Fibroblast of lung (primary cell): ENCODE data around the gene HPCAL1. TPM values are rescaled to one million over a fixed set of nuclear protein-coding genes. Genes with fewer than 3 reads are reported as not detected.

Experiments used
- DNase-seq, 2 donors: peaks; one replicate each; pipeline versions ENCODE4 v3.0.0 to v3.0.0-alpha.2; 2010; ENCODE audit warnings: low read depth in 2 of 2
- H2AFZ ChIP-seq: 2 replicates; pipeline ENCODE4 v1.5.1; 2012; ENCODE audit warnings: low read length, control low read depth, inconsistent platforms
- H3K27ac ChIP-seq: 2 replicates; pipeline ENCODE4 v1.5.1; 2011; ENCODE audit warnings: low read length, control low read depth; ENCODE audit not compliant: insufficient read depth
- H3K27me3 ChIP-seq: 2 replicates; pipeline ENCODE4 v1.5.1; 2011; ENCODE audit warnings: mild to moderate bottlenecking, low read length; ENCODE audit not compliant: control insufficient read depth, insufficient read depth
- H3K36me3 ChIP-seq: 2 replicates; pipeline ENCODE4 v1.5.1; 2011; ENCODE audit warnings: low read length; ENCODE audit not compliant: control insufficient read depth, insufficient read depth
- H3K4me1 ChIP-seq: 2 replicates; pipeline ENCODE4 v1.5.1; 2011; ENCODE audit warnings: low read length; ENCODE audit not compliant: control insufficient read depth, insufficient read depth; ENCODE audit errors: extremely low read depth
- H3K4me2 ChIP-seq: 2 replicates; pipeline ENCODE4 v1.5.1; 2011; ENCODE audit warnings: low read length, control low read depth; ENCODE audit not compliant: insufficient read depth; ENCODE audit errors: extremely low read depth
- H3K4me3 ChIP-seq, 4 experiments: fragments of 200-600 bp in 1 of 4; sonication (generic) in 1 of 4; replicated peaks in 1 of 4; 2 replicates each; pipeline ENCODE4 v1.5.1; 2011 to 2016; ENCODE audit warnings: low read length in 4 of 4, low read depth in 3 of 4, mild to moderate bottlenecking in 3 of 4, control low read depth in 2 of 4, inconsistent platforms in 1 of 4, mixed read lengths in 1 of 4; ENCODE audit not compliant: insufficient read depth in 1 of 4; ENCODE audit errors: control extremely low read depth in 1 of 4
- H3K79me2 ChIP-seq: 2 replicates; pipeline ENCODE4 v1.5.1; 2012; ENCODE audit warnings: mild to moderate bottlenecking, low read length, inconsistent platforms; ENCODE audit not compliant: control insufficient read depth, insufficient read depth
- H3K9ac ChIP-seq: 2 replicates; pipeline ENCODE4 v1.5.1; 2011; ENCODE audit warnings: mild to moderate bottlenecking, low read length, control low read depth; ENCODE audit not compliant: insufficient read depth
- H3K9me3 ChIP-seq: 2 replicates; pipeline ENCODE4 v1.5.1; 2012; ENCODE audit warnings: low read depth, low read length; ENCODE audit not compliant: control insufficient read depth, insufficient read depth
- H4K20me1 ChIP-seq: 2 replicates; pipeline ENCODE4 v1.5.1; 2011; ENCODE audit warnings: low read length; ENCODE audit not compliant: control insufficient read depth, insufficient read depth; ENCODE audit errors: extremely low read depth
- CTCF ChIP-seq, 2 donors: IDR thresholded peaks in 1 of 2; conservative IDR thresholded peaks in 1 of 2; 1 replicate in 1 of 2; 2 replicates in 1 of 2; pipeline ENCODE4 v1.5.1; 2011 to 2012; ENCODE audit warnings: low read length in 2 of 2, control low read depth in 1 of 2, inconsistent platforms in 1 of 2, low read depth in 1 of 2, mild to moderate bottlenecking in 1 of 2
- EZH2 ChIP-seq: IDR thresholded peaks from 2 replicates; pipeline ENCODE4 v1.5.1; 2012; ENCODE audit warnings: low read length, control low read depth, mild to moderate bottlenecking; ENCODE audit errors: missing control alignments
- polyA plus RNA-seq, 2 donors: library from polyadenylated mRNA; depleted of rRNA in 1 of 2; stranded (reverse) in 1 of 2; unstranded in 1 of 2; fragments of >200 nt; gene quantifications; 2 replicates each; pipeline ENCODE4 v1.2.1, GENCODE V29; 2011 to 2012; ENCODE audit warnings: missing spikeins in 1 of 2
- total RNA-seq: library from RNA; depleted of rRNA; stranded (reverse); fragments of >200 nt; gene quantifications from 2 replicates; pipeline ENCODE4 v1.2.1, GENCODE V29; 2014

Gene HPCAL1
- total and polyA plus RNA-seq, 2 donors (not counting 1 experiment from before 2014, with no cell fraction given), result 11.4 to 34.5 TPM

- no peaks in the 10 kb centered on the region for H3K36me3 ChIP-seq
- no peak overlapping the region for H3K4me2 ChIP-seq
- no peak for DNase-seq
- H3K4me3 ChIP-seq, result no peak overlapping the region
- H3K4me1 ChIP-seq, result no peaks in the 10 kb centered on the region
- H2AFZ ChIP-seq, result no peak overlapping the region
- H3K79me2 ChIP-seq, result no peaks in the 10 kb centered on the region
- no peaks in the 10 kb centered on the region for H4K20me1 ChIP-seq
- H3K9me3 ChIP-seq, result no peaks in the 10 kb centered on the region
- H3K9ac ChIP-seq, result no peak overlapping the region
- H3K27ac ChIP-seq, result no peak overlapping the region
- no peaks in the 10 kb centered on the region for H3K27me3 ChIP-seq
- TF ChIP-seq EZH2, result no peak
- no peak for TF ChIP-seq CTCF (conservative IDR thresholded peaks at IDR 0.05 in 1 of 2, IDR thresholded peaks at IDR 0.05 in 1 of 2; ENCODE audit: low read depth in 1 of 2, low read length in 2 of 2)
These were observed 59.6 kb downstream of the HPCAL1 start for GRCh38 chr2:10362096-10362897.

GRCh38 chr2:10362898-10363454, 60.3 kb downstream of the HPCAL1 start:
- no peak overlapping the region for H3K9ac ChIP-seq
- no peak overlapping the region for H3K4me2 ChIP-seq
- H3K4me1 ChIP-seq, result no peaks in the 10 kb centered on the region
- H3K27ac ChIP-seq, result no peak overlapping the region
- H3K4me3 ChIP-seq, result no peak overlapping the region
- H3K27me3 ChIP-seq, result no peaks in the 10 kb centered on the region
- H2AFZ ChIP-seq, result no peak overlapping the region
- no peaks in the 10 kb centered on the region for H3K36me3 ChIP-seq
- no peaks in the 10 kb centered on the region for H3K9me3 ChIP-seq
- TF ChIP-seq CTCF (conservative IDR thresholded peaks at IDR 0.05 in 1 of 2, IDR thresholded peaks at IDR 0.05 in 1 of 2; ENCODE audit: low read depth in 1 of 2, low read length in 2 of 2) (no peak), EZH2 (no peak)
- no peak for DNase-seq
- no peaks in the 10 kb centered on the region for H3K79me2 ChIP-seq
- no peaks in the 10 kb centered on the region for H4K20me1 ChIP-seq

GRCh38 chr2:10363861-10364610, 61.3 kb downstream of the HPCAL1 start:
- Histone ChIP-seq H3K27ac (no peak overlapping the region), H3K9ac (no peak overlapping the region), H2AFZ (no peak overlapping the region), H3K4me2 (no peak overlapping the region), H3K9me3 (no peaks in the 10 kb centered on the region), H3K79me2 (no peaks in the 10 kb centered on the region), H3K4me3 (no peak overlapping the region), H3K27me3 (no peaks in the 10 kb centered on the region), H3K4me1 (no peaks in the 10 kb centered on the region), H4K20me1 (no peaks in the 10 kb centered on the region), H3K36me3 (no peaks in the 10 kb centered on the region)
- TF ChIP-seq EZH2, result no peak
- TF ChIP-seq CTCF (conservative IDR thresholded peaks at IDR 0.05 in 1 of 2, IDR thresholded peaks at IDR 0.05 in 1 of 2; ENCODE audit: low read depth in 1 of 2, low read length in 2 of 2), result no peak
- DNase-seq, result no peak
